ENCODE data around the gene PLCH2.
A peak's percentile ranks its signal among the peaks of the same experiment; 100 is the strongest.

Gene PLCH2

GRCh38 chr1:2553871-2554620 is 78.0 kb downstream of the PLCH2 start:
- H3K9ac ChIP-seq (ENCODE audit: low read depth, low read length, poor library complexity, severe bottlenecking) = peak overlapping the region; percentile 97
- H3K4me1 ChIP-seq (ENCODE audit: insufficient read depth, low read length, poor library complexity, severe bottlenecking) = peaks cover 30% of the 10 kb centered on the region
- H3K36me3 ChIP-seq (ENCODE audit: insufficient read depth, low read length) = no peaks in the 10 kb centered on the region
- H3K79me2 ChIP-seq (ENCODE audit: insufficient read depth, low read length) = peaks cover 21% of the 10 kb centered on the region
- H3F3A ChIP-seq (ENCODE audit: low read depth) = no peaks in the 10 kb centered on the region
- no peaks in the 10 kb centered on the region for H3K27me3 ChIP-seq (ENCODE audit: insufficient read depth, low read length, poor library complexity, severe bottlenecking)
- H4K20me1 ChIP-seq (ENCODE audit: insufficient read depth, low read length, poor library complexity, severe bottlenecking) = peaks cover 9% of the 10 kb centered on the region
- no peaks in the 10 kb centered on the region for H3K9me2 ChIP-seq (replicated peaks; ENCODE audit: low read depth, low read length)
- no peaks in the 10 kb centered on the region for H3K9me3 ChIP-seq (ENCODE audit: insufficient read depth, low read depth, low read length)
- H3K4me3 ChIP-seq (ENCODE audit: low read length, poor library complexity, severe bottlenecking) = no peak overlapping the region
- TF ChIP-seq EZH2phosphoT487 (IDR thresholded peaks at IDR 0.05; ENCODE audit: borderline replicate concordance) (no peak), CTCF (conservative IDR thresholded peaks at IDR 0.05; ENCODE audit: low read length) (no peak)
- H2AFZ ChIP-seq (ENCODE audit: low read length) = no peak overlapping the region
- peak overlapping the region; percentile 95 for H3K4me2 ChIP-seq (ENCODE audit: low read depth, low read length, poor library complexity, severe bottlenecking)

GRCh38 chr1:2554621-2555387 is 78.7 kb downstream of the PLCH2 start:
- H3K9ac ChIP-seq (ENCODE audit: low read depth, low read length, poor library complexity, severe bottlenecking) = peak overlapping the region; percentile 97
- H3F3A ChIP-seq (ENCODE audit: low read depth) = no peaks in the 10 kb centered on the region
- peak overlapping the region; percentile 95 for H3K4me2 ChIP-seq (ENCODE audit: low read depth, low read length, poor library complexity, severe bottlenecking)
- H2AFZ ChIP-seq (ENCODE audit: low read length) = no peak overlapping the region
- peak; percentile 81 for TF ChIP-seq CTCF (conservative IDR thresholded peaks at IDR 0.05; ENCODE audit: low read length)
- no peak for TF ChIP-seq EZH2phosphoT487 (IDR thresholded peaks at IDR 0.05; ENCODE audit: borderline replicate concordance)
- no peaks in the 10 kb centered on the region for H3K36me3 ChIP-seq (ENCODE audit: insufficient read depth, low read length)
- H3K9me3 ChIP-seq (ENCODE audit: insufficient read depth, low read depth, low read length) = no peaks in the 10 kb centered on the region
- H3K9me2 ChIP-seq (replicated peaks; ENCODE audit: low read depth, low read length) = no peaks in the 10 kb centered on the region
- no peaks in the 10 kb centered on the region for H3K27me3 ChIP-seq (ENCODE audit: insufficient read depth, low read length, poor library complexity, severe bottlenecking)
- H3K4me1 ChIP-seq (ENCODE audit: insufficient read depth, low read length, poor library complexity, severe bottlenecking) = peaks cover 27% of the 10 kb centered on the region
- H3K4me3 ChIP-seq (ENCODE audit: low read length, poor library complexity, severe bottlenecking) = peak overlapping the region; percentile 84
- peaks cover 9% of the 10 kb centered on the region for H4K20me1 ChIP-seq (ENCODE audit: insufficient read depth, low read length, poor library complexity, severe bottlenecking)
- peaks cover 21% of the 10 kb centered on the region for H3K79me2 ChIP-seq (ENCODE audit: insufficient read depth, low read length)
